Measurements from ENCODE around the gene SUSD3. TPM values are rescaled to one million over a fixed set of nuclear protein-coding genes. Genes with fewer than 3 reads are reported as not detected.

The SUSD3 gene
- total and polyA plus RNA-seq, 10 of the 15 experiments (the other 5 are each of a cell fraction or from before 2014, with no cell fraction given): 2.5 to 92.0 (median 31.1) TPM

DNA sequence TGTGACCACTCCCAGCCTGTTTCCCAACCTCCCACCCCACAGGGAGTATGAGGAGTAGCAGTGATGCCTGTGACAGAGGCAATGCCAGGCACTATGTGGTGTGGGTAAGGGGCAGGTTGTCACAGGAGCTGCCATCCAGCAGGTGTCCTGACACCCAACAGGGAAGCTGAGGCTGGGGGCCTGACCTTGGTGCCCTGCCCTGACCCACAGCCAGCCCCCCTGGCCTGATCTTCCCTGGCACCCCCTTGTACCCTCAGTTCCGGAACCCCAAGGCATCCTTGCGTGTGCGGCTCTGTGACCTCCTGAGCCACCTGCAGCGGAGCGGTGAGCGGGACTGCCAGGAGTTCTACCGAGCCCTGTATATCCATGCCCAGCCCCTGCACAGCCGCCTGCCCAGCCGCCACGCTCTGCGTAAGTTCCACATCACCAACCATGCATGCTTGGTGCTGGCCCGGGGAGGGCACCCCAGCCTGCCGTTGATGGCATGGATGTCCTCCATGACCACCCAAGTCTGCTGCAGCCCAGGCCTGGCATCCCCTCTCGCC lies 51.9 kb downstream of the SUSD3 start:
- Histone ChIP-seq H3K27me3 (replicated peaks in 1 of 2; ENCODE audit: control insufficient read depth in 2 of 2, insufficient read depth in 2 of 2, low read length in 1 of 2) (no peaks in the 10 kb centered on the region), H3K4me1 (ENCODE audit: control insufficient read depth, insufficient read depth, low read length) (peaks cover 12% of the 10 kb centered on the region), H3K36me3 (ENCODE audit: control insufficient read depth in 2 of 2, insufficient read depth in 2 of 2, low read length in 1 of 2) (peaks cover 0 to 8% of the 10 kb centered on the region in 2 experiments; a peak in 2 of 4 replicates), H3K27ac (ENCODE audit: control insufficient read depth, insufficient read depth) (no peak overlapping the region), H3K79me2 (ENCODE audit: control insufficient read depth, insufficient read depth, low read length) (no peaks in the 10 kb centered on the region), H3K4me3 (no peak overlapping the region), H3K4me2 (ENCODE audit: control insufficient read depth, insufficient read depth) (no peak overlapping the region), H4K20me1 (ENCODE audit: control insufficient read depth, insufficient read depth) (no peaks in the 10 kb centered on the region), H3K9me3 (replicated peaks; ENCODE audit: control insufficient read depth, insufficient read depth, low read length) (no peaks in the 10 kb centered on the region), H2AFZ (ENCODE audit: control insufficient read depth, low read depth, low read length) (no peak overlapping the region), H3K9ac (ENCODE audit: control insufficient read depth, insufficient read depth, low read length) (no peak overlapping the region)
- in situ Hi-C loops (cut with MboI) (no loop called here), intact Hi-C loops (cut with micrococcal nuclease; ENCODE audit: unreplicated experiment) (no loop called here)
- no peak for FAIRE-seq
- no peak for ATAC-seq
- RAD21 ChIA-PET (ENCODE audit: unreplicated experiment): interaction anchor here (1.0 to 6.8 kb wide), 3 partner anchors 9 to 195 kb away, joined by 3 to 77 read pairs (median 7); no protein-coding TSS in a partner anchor
- CTCF ChIA-PET: interaction anchor here (0.8 to 7.8 kb wide), 14 partner anchors 9 to 456 kb away, joined by 3 to 130 read pairs (median 12); partner anchors contain the start of gene FAM120AOS
- BruUV-seq (replicated peaks): no TSS peak
- SMC1A ChIA-PET (ENCODE audit: uncharacterized antibody, unreplicated experiment): interaction anchor here (0.6 to 2.3 kb wide), 2 partner anchors 107 to 196 kb away, joined by 3 to 29 read pairs; no protein-coding TSS in a partner anchor
- TF ChIP-seq MTA3 (IDR thresholded peaks at IDR 0.05; ENCODE audit: borderline replicate concordance, low read length) (no peak), SUPT20H (IDR thresholded peaks at IDR 0.05; ENCODE audit: borderline replicate concordance, control insufficient read depth, low read depth, low read length) (no peak), ESRRA (IDR thresholded peaks at IDR 0.05; ENCODE audit: low read length) (no peak)
- DNase-seq (ENCODE audit: low read depth, low spot score): no peak
- POLR2A ChIA-PET: no interaction called here
- WGBS (ENCODE audit: insufficient coverage, insufficient replicate concordance, low lambda C conversion rate, missing lambda C conversion rate): 84% methylated on average over 11 of the region's 14 CpGs

DNA sequence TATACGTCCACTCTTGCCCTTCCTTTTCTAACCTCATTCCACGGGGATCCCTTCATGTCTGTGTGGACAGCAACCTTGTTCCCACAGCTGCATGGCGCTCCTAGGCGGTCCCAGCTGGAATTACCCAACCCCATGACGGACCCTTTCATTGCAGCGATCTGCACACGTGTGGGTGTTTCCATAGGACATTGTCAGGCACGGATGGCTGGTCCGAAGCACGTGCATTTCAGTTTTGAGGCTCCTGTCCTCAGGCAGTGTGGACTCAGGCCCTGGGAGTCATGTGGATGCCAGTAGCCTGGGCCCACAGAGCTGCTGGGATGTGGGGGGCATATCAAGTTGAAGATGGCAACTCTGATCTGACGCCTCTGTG lies 52.5 kb downstream of the SUSD3 start:
- H3K9ac ChIP-seq (ENCODE audit: control insufficient read depth, insufficient read depth, low read length): no peak overlapping the region
- no peak for FAIRE-seq

More for the DNA sequence above, 52.5 kb downstream of the SUSD3 start:
- Histone ChIP-seq H3K4me3 (no peak overlapping the region), H2AFZ (ENCODE audit: control insufficient read depth, low read depth, low read length) (no peak overlapping the region), H3K4me2 (ENCODE audit: control insufficient read depth, insufficient read depth) (no peak overlapping the region), H3K4me1 (ENCODE audit: control insufficient read depth, insufficient read depth, low read length) (peaks cover 12% of the 10 kb centered on the region), H3K27me3 (replicated peaks in 1 of 2; ENCODE audit: control insufficient read depth in 2 of 2, insufficient read depth in 2 of 2, low read length in 1 of 2) (no peaks in the 10 kb centered on the region), H3K9me3 (replicated peaks; ENCODE audit: control insufficient read depth, insufficient read depth, low read length) (no peaks in the 10 kb centered on the region), H3K36me3 (ENCODE audit: control insufficient read depth in 2 of 2, insufficient read depth in 2 of 2, low read length in 1 of 2) (peaks cover 0 to 8% of the 10 kb centered on the region in 2 experiments; a peak in 2 of 4 replicates), H3K79me2 (ENCODE audit: control insufficient read depth, insufficient read depth, low read length) (no peaks in the 10 kb centered on the region), H4K20me1 (ENCODE audit: control insufficient read depth, insufficient read depth) (no peaks in the 10 kb centered on the region), H3K27ac (ENCODE audit: control insufficient read depth, insufficient read depth) (no peak overlapping the region)
- RAD21 ChIA-PET (ENCODE audit: unreplicated experiment): no interaction called here
- intact Hi-C loops (cut with micrococcal nuclease; ENCODE audit: unreplicated experiment): no loop called here
- BruUV-seq (replicated peaks): no TSS peak
- POLR2A ChIA-PET: no interaction called here
- no peak for DNase-seq (ENCODE audit: low read depth, low spot score)
- in situ Hi-C loops (cut with MboI): no loop called here
- CTCF ChIA-PET: interaction anchor here (1.5 kb wide), 1 partner anchor 192 kb away, joined by 6 read pairs; no protein-coding TSS in a partner anchor
- TF ChIP-seq NR2C2 (IDR thresholded peaks at IDR 0.05; ENCODE audit: borderline replicate concordance, control insufficient read depth, insufficient read length, low read depth): no peak
- no peak for TF ChIP-seq ZNF274 (IDR thresholded peaks at IDR 0.05; ENCODE audit: insufficient read depth, insufficient read length)
- no peak for TF ChIP-seq PAX8 (IDR thresholded peaks at IDR 0.05)
- no peak for TF ChIP-seq GABPA (IDR thresholded peaks at IDR 0.05; ENCODE audit: low read depth)
- no peak for TF ChIP-seq SIX5 (IDR thresholded peaks at IDR 0.05; ENCODE audit: low read depth, low read length, severe bottlenecking)
- TF ChIP-seq, protein P1, sequence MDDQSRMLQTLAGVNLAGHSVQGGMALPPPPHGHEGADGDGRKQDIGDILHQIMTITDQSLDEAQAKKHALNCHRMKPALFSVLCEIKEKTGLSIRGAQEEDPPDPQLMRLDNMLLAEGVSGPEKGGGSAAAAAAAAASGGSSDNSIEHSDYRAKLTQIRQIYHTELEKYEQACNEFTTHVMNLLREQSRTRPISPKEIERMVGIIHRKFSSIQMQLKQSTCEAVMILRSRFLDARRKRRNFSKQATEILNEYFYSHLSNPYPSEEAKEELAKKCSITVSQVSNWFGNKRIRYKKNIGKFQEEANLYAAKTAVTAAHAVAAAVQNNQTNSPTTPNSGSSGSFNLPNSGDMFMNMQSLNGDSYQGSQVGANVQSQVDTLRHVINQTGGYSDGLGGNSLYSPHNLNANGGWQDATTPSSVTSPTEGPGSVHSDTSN (IDR thresholded peaks at IDR 0.05; ENCODE audit: insufficient replicate concordance, low read depth, low read length): no peak
- no peak for TF ChIP-seq IKZF1 (conservative IDR thresholded peaks at IDR 0.05)
- TF ChIP-seq FOS (IDR thresholded peaks at IDR 0.05; ENCODE audit: borderline replicate concordance, extremely low read depth, insufficient read length): no peak
- TF ChIP-seq, protein P2, sequence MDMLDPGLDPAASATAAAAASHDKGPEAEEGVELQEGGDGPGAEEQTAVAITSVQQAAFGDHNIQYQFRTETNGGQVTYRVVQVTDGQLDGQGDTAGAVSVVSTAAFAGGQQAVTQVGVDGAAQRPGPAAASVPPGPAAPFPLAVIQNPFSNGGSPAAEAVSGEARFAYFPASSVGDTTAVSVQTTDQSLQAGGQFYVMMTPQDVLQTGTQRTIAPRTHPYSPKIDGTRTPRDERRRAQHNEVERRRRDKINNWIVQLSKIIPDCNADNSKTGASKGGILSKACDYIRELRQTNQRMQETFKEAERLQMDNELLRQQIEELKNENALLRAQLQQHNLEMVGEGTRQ (IDR thresholded peaks at IDR 0.05; ENCODE audit: borderline replicate concordance, low read depth, low read length): no peak
- no peak for TF ChIP-seq POLR2A (IDR thresholded peaks at IDR 0.05; ENCODE audit: low read depth, low read length)
- TF ChIP-seq MTA3 (IDR thresholded peaks at IDR 0.05; ENCODE audit: borderline replicate concordance, low read length): no peak
- TF ChIP-seq CBFB (IDR thresholded peaks at IDR 0.05; ENCODE audit: low read depth): no peak
- TF ChIP-seq PML (IDR thresholded peaks at IDR 0.05; ENCODE audit: low read length): no peak
- WGBS (ENCODE audit: insufficient coverage, insufficient replicate concordance, low lambda C conversion rate, missing lambda C conversion rate): 78% methylated on average over 11 of the region's 11 CpGs
- SMC1A ChIA-PET (ENCODE audit: uncharacterized antibody, unreplicated experiment): no interaction called here
- ATAC-seq: no peak
